NB4 (cell line): ENCODE data around the gene PRDM9.
"Not testable (repeated sequence)": the region's sequence is repeated elsewhere in the genome, so short reads cannot be mapped to it uniquely, and the experiment has no call there.

Experiments used
- DNase-seq: peaks from one replicate; pipeline ENCODE4 v3.0.0; 2010; ENCODE audit warnings: low read depth
- H3K4me3 ChIP-seq: one replicate; pipeline ENCODE4 v1.5.1; 2011; ENCODE audit warnings: mild to moderate bottlenecking, low read depth, low read length, moderate library complexity
- CTCF ChIP-seq: IDR thresholded peaks from one replicate; pipeline ENCODE4 v1.5.1; 2012; ENCODE audit warnings: low read depth, low read length
- MYC ChIP-seq: IDR thresholded peaks from 2 replicates; pipeline ENCODE4 v1.6.1; 2011; ENCODE audit warnings: low read depth, low read length
- POLR2A ChIP-seq: IDR thresholded peaks from 2 replicates; pipeline ENCODE4 v1.6.1; 2011; ENCODE audit warnings: mild to moderate bottlenecking; ENCODE audit not compliant: insufficient read length; ENCODE audit errors: extremely low read depth
- TF ChIP-seq, protein P1 (sequence below): IDR thresholded peaks from 2 replicates; pipeline ENCODE4 v1.6.1; 2011; ENCODE audit warnings: low read depth, low read length

PRDM9 gene

DNA sequence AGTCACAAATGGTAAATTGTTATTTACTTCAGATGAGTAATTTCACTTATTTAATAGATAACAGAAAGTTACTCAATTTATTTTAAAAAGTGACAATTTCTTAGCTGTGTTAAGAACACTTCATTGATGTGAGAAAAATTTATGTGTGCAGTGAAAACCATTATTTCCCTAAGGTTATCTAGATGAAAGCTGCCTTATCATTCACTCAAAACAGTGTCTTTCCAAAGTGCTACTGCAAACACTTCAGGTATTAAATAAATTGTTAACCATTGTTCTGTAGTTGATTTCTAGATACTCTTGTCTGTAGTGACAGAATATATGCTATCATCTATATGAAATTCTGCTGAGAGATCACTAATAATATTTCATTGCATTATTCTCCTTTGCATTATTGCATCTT lies 33.5 kb upstream of the PRDM9 start:
- TF ChIP-seq, protein P1, sequence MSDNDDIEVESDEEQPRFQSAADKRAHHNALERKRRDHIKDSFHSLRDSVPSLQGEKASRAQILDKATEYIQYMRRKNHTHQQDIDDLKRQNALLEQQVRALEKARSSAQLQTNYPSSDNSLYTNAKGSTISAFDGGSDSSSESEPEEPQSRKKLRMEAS = no peak
- TF ChIP-seq POLR2A = no peak
- TF ChIP-seq MYC = no peak
- TF ChIP-seq CTCF = no peak
- no peak overlapping the region for H3K4me3 ChIP-seq
- no peak for DNase-seq

DNA sequence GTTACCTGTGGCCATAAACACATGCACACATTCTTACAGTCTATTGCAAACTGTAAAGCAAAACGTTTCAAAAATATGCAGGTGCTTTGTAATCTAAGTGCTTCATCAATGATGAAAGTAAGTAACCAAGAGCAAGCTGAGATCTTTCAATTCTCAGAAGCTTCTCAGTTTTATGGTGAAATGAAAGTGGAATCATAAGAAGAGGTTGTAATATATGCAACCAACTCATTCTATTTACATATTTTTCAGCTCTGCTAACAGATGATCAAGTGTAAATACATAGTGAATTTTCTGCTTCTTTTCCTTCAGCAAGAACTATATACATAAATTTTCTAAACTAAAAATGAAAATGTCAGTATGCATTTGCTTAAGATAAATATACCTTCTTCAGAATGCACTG lies 33.1 kb upstream of the PRDM9 start:
- DNase-seq = no peak
- TF ChIP-seq MYC = no peak
- no peak for TF ChIP-seq CTCF
- TF ChIP-seq, protein P1 = no peak
- TF ChIP-seq POLR2A = no peak
- no peak overlapping the region for H3K4me3 ChIP-seq

- H3K4me3 ChIP-seq = no peak overlapping the region
- TF ChIP-seq CTCF (no peak), POLR2A (no peak), MYC (no peak)
- TF ChIP-seq, protein P1 = no peak
- DNase-seq = no peak
Observed at GRCh38 chr5:23476580-23476979, 30.8 kb upstream of the PRDM9 start.

DNA sequence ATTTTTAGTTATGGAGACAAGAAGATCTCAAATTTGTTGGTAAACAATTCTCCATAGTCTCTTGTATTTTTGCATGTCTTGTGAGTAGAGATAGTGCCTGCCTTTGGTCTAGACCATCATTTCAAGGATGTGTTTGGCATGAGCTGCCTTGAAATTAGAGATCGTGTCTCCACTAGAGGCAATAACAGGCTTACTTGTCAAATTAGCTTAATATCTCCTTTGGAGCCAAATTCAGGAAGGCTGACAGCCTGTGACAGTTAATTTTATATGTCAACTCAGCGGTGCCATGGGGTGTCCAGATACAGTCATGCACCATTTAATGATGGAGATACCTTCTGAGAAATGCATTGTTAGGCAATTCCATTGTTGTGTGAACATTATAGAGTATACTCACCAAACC lies 24.8 kb upstream of the PRDM9 start:
- no peak overlapping the region for H3K4me3 ChIP-seq
- TF ChIP-seq CTCF (no peak), POLR2A (no peak), MYC (no peak)
- TF ChIP-seq, protein P1 = no peak
- no peak for DNase-seq

- TF ChIP-seq POLR2A = no peak
- TF ChIP-seq MYC = no peak
- no peak for TF ChIP-seq CTCF
- TF ChIP-seq, protein P1 = no peak
- no peak overlapping the region for H3K4me3 ChIP-seq
- no peak for DNase-seq
Observed at GRCh38 chr5:23483090-23483489, 24.3 kb upstream of the PRDM9 start.

GRCh38 chr5:23484096-23484495 lies 23.3 kb upstream of the PRDM9 start:
- no peak overlapping the region for H3K4me3 ChIP-seq
- DNase-seq = no peak
- no peak for TF ChIP-seq CTCF
- no peak for TF ChIP-seq POLR2A
- TF ChIP-seq MYC = no peak
- TF ChIP-seq, protein P1 = no peak

DNA sequence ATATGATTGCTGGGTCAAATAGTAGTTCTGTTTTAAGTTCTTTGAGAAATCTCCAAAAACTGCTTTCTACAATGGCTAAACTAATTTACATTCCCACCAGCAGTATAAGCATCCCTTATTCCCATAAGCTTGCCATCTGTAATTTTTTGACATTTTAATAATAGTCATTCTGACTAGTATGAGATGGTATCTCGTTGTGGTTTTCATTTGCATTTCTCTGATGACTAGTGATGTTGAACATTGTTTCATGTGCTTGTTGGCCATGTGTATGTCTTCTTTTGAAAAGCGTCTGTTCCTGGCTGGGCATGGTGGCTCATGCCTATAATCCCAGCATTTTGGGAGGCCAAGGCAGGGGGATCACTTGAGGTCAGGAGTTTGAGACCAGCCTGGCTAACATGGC lies 21.2 kb upstream of the PRDM9 start:
- not testable (repeated sequence) for H3K4me3 ChIP-seq, DNase-seq
